Fibroblast of villous mesenchyme (primary cell): ENCODE measurements around the gene ARSG. TPM values are rescaled to one million over a fixed set of nuclear protein-coding genes. Genes with fewer than 3 reads are reported as not detected.

Experiments
- DNase-seq: peaks from one replicate; pipeline ENCODE4 v3.0.0-alpha.2; 2010; ENCODE audit warnings: low read depth
- H3K4me3 ChIP-seq: 2 replicates; pipeline ENCODE4 v1.5.1; 2011; ENCODE audit warnings: low read depth, mild to moderate bottlenecking, low read length
- CTCF ChIP-seq: IDR thresholded peaks from 2 replicates; pipeline ENCODE4 v1.5.1; 2012; ENCODE audit warnings: low read depth, mild to moderate bottlenecking, low read length; ENCODE audit not compliant: insufficient read depth
- small RNA-seq: library from RNA; depleted of rRNA; stranded (forward); fragments of <200 nt; gene quantifications from one replicate; pipeline ENCODE3, GENCODE V24; 2012
- total RNA-seq: library from RNA; depleted of rRNA; stranded (reverse); fragments of >200 nt; gene quantifications from 2 replicates; pipeline ENCODE4 v1.2.3, GENCODE V29; 2012

ARSG gene
- total RNA-seq, 1 donor, result 5.6 TPM

- no peak overlapping the region for H3K4me3 ChIP-seq
- no peak for TF ChIP-seq CTCF
- DNase-seq, result peak; percentile 51
Observed at GRCh38 chr17:68468334-68468733, 177.0 kb downstream of the ARSG start.

- no peak overlapping the region for H3K4me3 ChIP-seq
- peak; percentile 88 for DNase-seq
- no peak for TF ChIP-seq CTCF
Observed at GRCh38 chr17:68468788-68469187, 177.5 kb downstream of the ARSG start.

Small RNA genes within 50 kb of the gene (small RNA-seq; reads per million reads assigned to genes)
- gene MIR635, result not detected

Other genes with a start within 250 kb of the ARSG start
- 77.6 and 98.0 TPM in 2 replicates for gene AMZ2, start 43.5 kb upstream of the ARSG start, total RNA-seq
- 1.6 and 2.2 TPM in 2 replicates for gene SLC16A6, start 368 bp upstream of the ARSG start, total RNA-seq
- 80.7 and 109 TPM in 2 replicates for gene WIPI1, start 166.0 kb downstream of the ARSG start, total RNA-seq
- 210 and 260 TPM in 2 replicates for gene PRKAR1A, start 220.9 kb downstream of the ARSG start, total RNA-seq